OCI-LY1 (cell line): ENCODE data around the gene CDS1.
"Not testable (repeated sequence)": the region's sequence is repeated elsewhere in the genome, so short reads cannot be mapped to it uniquely, and the experiment has no call there.

ENCODE experiments used
- H2AFZ ChIP-seq: fragments of 200-600 bp; sonication (generic), shearing (Covaris generic); 2 replicates; pipeline ENCODE4 v1.6.0; 2014; ENCODE audit warnings: antibody characterized with exemption, mild to moderate bottlenecking, low read length
- H3F3A ChIP-seq: fragments of 200-600 bp; sonication (generic), shearing (Covaris generic); 2 replicates; pipeline ENCODE4 v1.6.0; 2014; ENCODE audit warnings: mild to moderate bottlenecking, antibody characterized with exemption, low read length, moderate library complexity; ENCODE audit not compliant: insufficient read depth
- H3K27ac ChIP-seq: fragments of 200-600 bp; sonication (generic); 2 replicates; pipeline ENCODE4 v1.5.1; 2014; ENCODE audit warnings: low read length, mixed run types, mild to moderate bottlenecking, low read depth; ENCODE audit not compliant: poor library complexity, severe bottlenecking
- H3K27me3 ChIP-seq: fragments of 200-600 bp; sonication (generic); 2 replicates; pipeline ENCODE4 v1.6.0; 2014; ENCODE audit warnings: antibody characterized with exemption, mild to moderate bottlenecking, low read length, moderate library complexity; ENCODE audit not compliant: insufficient read depth
- H3K36me3 ChIP-seq: fragments of 200-600 bp; sonication (generic); 2 replicates; pipeline ENCODE4 v1.6.1; 2014; ENCODE audit warnings: mild to moderate bottlenecking, antibody characterized with exemption, low read length, moderate library complexity, mixed read lengths; ENCODE audit not compliant: insufficient read depth
- H3K4me1 ChIP-seq: fragments of 200-600 bp; sonication (generic); 2 replicates; pipeline ENCODE4 v1.5.1; 2014; ENCODE audit warnings: mild to moderate bottlenecking, low read length, moderate library complexity; ENCODE audit not compliant: insufficient read depth, severe bottlenecking
- H3K4me2 ChIP-seq: fragments of 200-600 bp; sonication (generic), shearing (Covaris generic); 2 replicates; pipeline ENCODE4 v1.6.1; 2014; ENCODE audit warnings: low read length
- H3K4me3 ChIP-seq: fragments of 200-600 bp; sonication (generic); 2 replicates; pipeline ENCODE4 v1.5.1; 2014; ENCODE audit warnings: low read length, low read depth, mild to moderate bottlenecking, mixed read lengths; ENCODE audit not compliant: poor library complexity, severe bottlenecking
- H3K79me2 ChIP-seq: fragments of 200-600 bp; shearing (Covaris generic); 2 replicates; pipeline ENCODE4 v1.6.1; 2016; ENCODE audit warnings: mixed run types, low read length, mixed read lengths; ENCODE audit not compliant: insufficient read depth
- H3K9ac ChIP-seq: fragments of 200-600 bp; sonication (generic), shearing (Covaris generic); 2 replicates; pipeline ENCODE4 v1.6.1; 2014; ENCODE audit warnings: mild to moderate bottlenecking, low read length, mixed read lengths
- H3K9me2 ChIP-seq: fragments of 200-600 bp; sonication (generic), shearing (Covaris generic); 2 replicates; pipeline ENCODE4 v1.6.1; 2014; ENCODE audit warnings: low read depth, mild to moderate bottlenecking, low read length, mixed read lengths
- H3K9me3 ChIP-seq: fragments of 200-600 bp; shearing (Covaris generic); 2 replicates; pipeline ENCODE4 v1.6.1; 2014; ENCODE audit warnings: low read length, mixed read lengths
- H4K20me1 ChIP-seq: fragments of 200-600 bp; sonication (generic), shearing (Covaris generic); 2 replicates; pipeline ENCODE4 v1.6.0; 2016; ENCODE audit warnings: mild to moderate bottlenecking, low read length; ENCODE audit not compliant: insufficient read depth
- CTCF ChIP-seq: fragments of 200-600 bp; sonication (generic), shearing (Covaris generic); IDR thresholded peaks from 2 replicates; pipeline ENCODE4 v1.5.1; 2017; ENCODE audit warnings: mild to moderate bottlenecking, antibody characterized with exemption, low read length, moderate library complexity, mixed read lengths
- EZH2 ChIP-seq: fragments of 200-600 bp; sonication (generic), shearing (Covaris generic); IDR thresholded peaks from 2 replicates; pipeline ENCODE4 v1.8.0; 2017; ENCODE audit warnings: borderline replicate concordance, mixed run types, mild to moderate bottlenecking, antibody characterized with exemption, low read length, moderate library complexity, mixed read lengths

Gene CDS1

GRCh38 chr4:84547211-84547610, 35.7 kb upstream of the CDS1 start:
- TF ChIP-seq EZH2: no peak
- no peak for TF ChIP-seq CTCF
- H3K4me1 ChIP-seq: no peaks in the 10 kb centered on the region
- H2AFZ ChIP-seq: no peak overlapping the region
- H3F3A ChIP-seq: no peaks in the 10 kb centered on the region
- no peak overlapping the region for H3K27ac ChIP-seq
- H3K27me3 ChIP-seq: no peaks in the 10 kb centered on the region
- H3K9ac ChIP-seq: no peak overlapping the region
- H4K20me1 ChIP-seq: no peaks in the 10 kb centered on the region
- H3K4me3 ChIP-seq: no peak overlapping the region
- H3K36me3 ChIP-seq: no peaks in the 10 kb centered on the region
- no peak overlapping the region for H3K4me2 ChIP-seq
- no peaks in the 10 kb centered on the region for H3K79me2 ChIP-seq
- no peaks in the 10 kb centered on the region for H3K9me2 ChIP-seq
- no peaks in the 10 kb centered on the region for H3K9me3 ChIP-seq

- H3K9me2 ChIP-seq, H2AFZ ChIP-seq, H3K9me3 ChIP-seq, H3K4me3 ChIP-seq, H3K36me3 ChIP-seq, H3K79me2 ChIP-seq, H3K4me2 ChIP-seq, H3F3A ChIP-seq, H4K20me1 ChIP-seq, H3K27ac ChIP-seq, H3K9ac ChIP-seq, H3K4me1 ChIP-seq, H3K27me3 ChIP-seq: not testable (repeated sequence)
Observed at GRCh38 chr4:84549191-84549590, 33.7 kb upstream of the CDS1 start.

GRCh38 chr4:84562156-84562555, 20.8 kb upstream of the CDS1 start:
- TF ChIP-seq EZH2 (no peak), CTCF (no peak)
- H3K9me3 ChIP-seq: no peaks in the 10 kb centered on the region
- H3K36me3 ChIP-seq: no peaks in the 10 kb centered on the region
- no peaks in the 10 kb centered on the region for H3K4me1 ChIP-seq
- no peaks in the 10 kb centered on the region for H3F3A ChIP-seq
- H3K4me3 ChIP-seq: no peak overlapping the region
- H3K9ac ChIP-seq: no peak overlapping the region
- H4K20me1 ChIP-seq: no peaks in the 10 kb centered on the region
- no peaks in the 10 kb centered on the region for H3K27me3 ChIP-seq
- no peak overlapping the region for H2AFZ ChIP-seq
- no peak overlapping the region for H3K4me2 ChIP-seq
- no peak overlapping the region for H3K27ac ChIP-seq
- H3K79me2 ChIP-seq: no peaks in the 10 kb centered on the region
- no peaks in the 10 kb centered on the region for H3K9me2 ChIP-seq

GRCh38 chr4:84563002-84563401, 19.9 kb upstream of the CDS1 start:
- Histone ChIP-seq H3K27ac (no peak overlapping the region), H4K20me1 (no peaks in the 10 kb centered on the region), H3K27me3 (no peaks in the 10 kb centered on the region), H3K4me3 (no peak overlapping the region), H3K9me2 (no peaks in the 10 kb centered on the region), H3K4me1 (no peaks in the 10 kb centered on the region), H2AFZ (no peak overlapping the region), H3K4me2 (no peak overlapping the region), H3K36me3 (no peaks in the 10 kb centered on the region), H3K9me3 (no peaks in the 10 kb centered on the region), H3K9ac (no peak overlapping the region), H3K79me2 (no peaks in the 10 kb centered on the region), H3F3A (no peaks in the 10 kb centered on the region)
- TF ChIP-seq CTCF (no peak), EZH2 (no peak)
